Measurements from ENCODE around the gene CES2. TPM values are rescaled to one million over a fixed set of nuclear protein-coding genes. Genes with fewer than 3 reads are reported as not detected.
A peak's percentile ranks its signal among the peaks of the same experiment; 100 is the strongest.

Gene CES2
- total RNA-seq, 1 experiment from 2014 or later = 29.7 TPM

- TF ChIP-seq SOX15 (CRISPR knock-in tag; IDR thresholded peaks at IDR 0.05) (no peak), ZNF317 (CRISPR knock-in tag; IDR thresholded peaks at IDR 0.05; ENCODE audit: borderline replicate concordance, low read depth) (no peak), ZNF512 (CRISPR knock-in tag; IDR thresholded peaks at IDR 0.05; ENCODE audit: borderline replicate concordance) (no peak), MXD4 (CRISPR knock-in tag; IDR thresholded peaks at IDR 0.05; ENCODE audit: borderline replicate concordance) (no peak), CREM (CRISPR knock-in tag; IDR thresholded peaks at IDR 0.05) (no peak), ZNF232 (CRISPR knock-in tag; IDR thresholded peaks at IDR 0.05) (no peak), ELF4 (CRISPR knock-in tag; IDR thresholded peaks at IDR 0.05; ENCODE audit: low read depth) (no peak), ZNF423 (CRISPR knock-in tag; IDR thresholded peaks at IDR 0.05) (no peak), MAX (CRISPR knock-in tag; IDR thresholded peaks at IDR 0.05) (no peak), IRF1 (CRISPR knock-in tag; IDR thresholded peaks at IDR 0.05) (no peak), ETV6 (CRISPR knock-in tag; IDR thresholded peaks at IDR 0.05) (no peak), SMAD4 (CRISPR knock-in tag; IDR thresholded peaks at IDR 0.05) (no peak), MYBL2 (CRISPR knock-in tag; IDR thresholded peaks at IDR 0.05) (no peak), MLX (CRISPR knock-in tag; IDR thresholded peaks at IDR 0.05) (no peak), ARID4B (CRISPR knock-in tag; IDR thresholded peaks at IDR 0.05; ENCODE audit: borderline replicate concordance) (no peak)
- TF ChIP-seq, protein P1, sequence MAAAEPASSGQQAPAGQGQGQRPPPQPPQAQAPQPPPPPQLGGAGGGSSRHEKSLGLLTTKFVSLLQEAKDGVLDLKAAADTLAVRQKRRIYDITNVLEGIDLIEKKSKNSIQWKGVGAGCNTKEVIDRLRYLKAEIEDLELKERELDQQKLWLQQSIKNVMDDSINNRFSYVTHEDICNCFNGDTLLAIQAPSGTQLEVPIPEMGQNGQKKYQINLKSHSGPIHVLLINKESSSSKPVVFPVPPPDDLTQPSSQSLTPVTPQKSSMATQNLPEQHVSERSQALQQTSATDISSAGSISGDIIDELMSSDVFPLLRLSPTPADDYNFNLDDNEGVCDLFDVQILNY (CRISPR knock-in tag; IDR thresholded peaks at IDR 0.05) = no peak
- TF ChIP-seq, protein P2, sequence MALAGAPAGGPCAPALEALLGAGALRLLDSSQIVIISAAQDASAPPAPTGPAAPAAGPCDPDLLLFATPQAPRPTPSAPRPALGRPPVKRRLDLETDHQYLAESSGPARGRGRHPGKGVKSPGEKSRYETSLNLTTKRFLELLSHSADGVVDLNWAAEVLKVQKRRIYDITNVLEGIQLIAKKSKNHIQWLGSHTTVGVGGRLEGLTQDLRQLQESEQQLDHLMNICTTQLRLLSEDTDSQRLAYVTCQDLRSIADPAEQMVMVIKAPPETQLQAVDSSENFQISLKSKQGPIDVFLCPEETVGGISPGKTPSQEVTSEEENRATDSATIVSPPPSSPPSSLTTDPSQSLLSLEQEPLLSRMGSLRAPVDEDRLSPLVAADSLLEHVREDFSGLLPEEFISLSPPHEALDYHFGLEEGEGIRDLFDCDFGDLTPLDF (CRISPR knock-in tag; IDR thresholded peaks at IDR 0.05) = no peak
- TF ChIP-seq, protein P3, sequence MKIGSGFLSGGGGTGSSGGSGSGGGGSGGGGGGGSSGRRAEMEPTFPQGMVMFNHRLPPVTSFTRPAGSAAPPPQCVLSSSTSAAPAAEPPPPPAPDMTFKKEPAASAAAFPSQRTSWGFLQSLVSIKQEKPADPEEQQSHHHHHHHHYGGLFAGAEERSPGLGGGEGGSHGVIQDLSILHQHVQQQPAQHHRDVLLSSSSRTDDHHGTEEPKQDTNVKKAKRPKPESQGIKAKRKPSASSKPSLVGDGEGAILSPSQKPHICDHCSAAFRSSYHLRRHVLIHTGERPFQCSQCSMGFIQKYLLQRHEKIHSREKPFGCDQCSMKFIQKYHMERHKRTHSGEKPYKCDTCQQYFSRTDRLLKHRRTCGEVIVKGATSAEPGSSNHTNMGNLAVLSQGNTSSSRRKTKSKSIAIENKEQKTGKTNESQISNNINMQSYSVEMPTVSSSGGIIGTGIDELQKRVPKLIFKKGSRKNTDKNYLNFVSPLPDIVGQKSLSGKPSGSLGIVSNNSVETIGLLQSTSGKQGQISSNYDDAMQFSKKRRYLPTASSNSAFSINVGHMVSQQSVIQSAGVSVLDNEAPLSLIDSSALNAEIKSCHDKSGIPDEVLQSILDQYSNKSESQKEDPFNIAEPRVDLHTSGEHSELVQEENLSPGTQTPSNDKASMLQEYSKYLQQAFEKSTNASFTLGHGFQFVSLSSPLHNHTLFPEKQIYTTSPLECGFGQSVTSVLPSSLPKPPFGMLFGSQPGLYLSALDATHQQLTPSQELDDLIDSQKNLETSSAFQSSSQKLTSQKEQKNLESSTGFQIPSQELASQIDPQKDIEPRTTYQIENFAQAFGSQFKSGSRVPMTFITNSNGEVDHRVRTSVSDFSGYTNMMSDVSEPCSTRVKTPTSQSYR (CRISPR knock-in tag; IDR thresholded peaks at IDR 0.05) = no peak
- TF ChIP-seq, protein P4, sequence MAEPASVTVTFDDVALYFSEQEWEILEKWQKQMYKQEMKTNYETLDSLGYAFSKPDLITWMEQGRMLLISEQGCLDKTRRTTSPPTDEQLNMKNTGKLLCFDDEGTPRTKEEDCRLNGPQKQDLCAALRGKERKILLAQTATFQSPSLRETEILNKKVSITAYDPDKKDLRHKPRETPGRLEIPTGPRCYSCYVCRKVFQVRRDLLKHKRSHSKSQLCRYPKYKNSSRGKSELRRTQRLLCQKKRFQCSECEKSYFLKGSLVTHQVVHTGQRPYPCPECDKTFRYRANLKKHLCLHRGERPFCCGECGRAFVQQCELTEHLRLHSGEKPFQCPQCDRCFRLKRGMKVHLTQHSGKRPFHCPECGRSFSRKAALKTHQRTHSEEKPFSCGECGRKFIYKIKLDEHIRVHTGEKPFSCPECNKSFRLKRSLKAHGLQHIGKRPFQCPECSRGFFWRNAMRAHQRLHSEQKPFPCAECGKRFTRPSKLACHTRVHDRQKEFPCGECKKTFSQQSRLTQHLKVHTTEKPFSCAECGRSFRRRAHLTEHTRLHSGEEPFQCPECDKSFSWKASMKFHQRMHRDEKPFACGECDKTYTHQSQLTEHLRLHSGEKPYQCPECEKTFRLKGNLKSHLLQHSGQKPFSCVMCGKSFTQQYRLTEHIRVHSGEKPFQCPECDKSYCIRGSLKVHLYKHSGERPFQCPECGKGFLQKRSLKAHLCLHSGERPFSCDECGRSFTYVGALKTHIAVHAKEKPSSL (CRISPR knock-in tag; conservative IDR thresholded peaks at IDR 0.05) = no peak
- TF ChIP-seq, protein P5, sequence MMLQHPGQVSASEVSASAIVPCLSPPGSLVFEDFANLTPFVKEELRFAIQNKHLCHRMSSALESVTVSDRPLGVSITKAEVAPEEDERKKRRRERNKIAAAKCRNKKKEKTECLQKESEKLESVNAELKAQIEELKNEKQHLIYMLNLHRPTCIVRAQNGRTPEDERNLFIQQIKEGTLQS (CRISPR knock-in tag; conservative IDR thresholded peaks at IDR 0.05) = no peak
- Mint-ChIP-seq H3K27ac (peak overlapping the region; percentile 26; the same call in 1 of the 2 replicates), H3K4me1 (peaks cover 17% of the 10 kb centered on the region), H3K27me3 (ENCODE audit: low read depth) (no peaks in the 10 kb centered on the region), H3K4me3 (no peak overlapping the region), H3K36me3 (peaks cover 17% of the 10 kb centered on the region), H3K9me3 (no peaks in the 10 kb centered on the region)
- ATAC-seq (no peak), DNase-seq (ENCODE audit: low spot score) (no peak)
- ChIA-PET POLR2A (no interaction called here), CTCF (interaction anchor here (0.7 to 11.5 kb wide), 4 partner anchors 17 to 269 kb away, joined by 3 to 175 read pairs (median 6); partner anchors contain the start of genes NAE1 and RRAD)
Observed at GRCh38 chr16:66889622-66890021, 45.7 kb upstream of the CES2 start.

All from WTC11 (cell line).